ENCODE results near the gene SMIM1. TPM values are rescaled to one million over a fixed set of nuclear protein-coding genes. Genes with fewer than 3 reads are reported as not detected.

The SMIM1 gene
- total RNA-seq, 1 donor from 2014 or later = not detected

GRCh38 chr1:3817821-3818597, 45.5 kb downstream of the SMIM1 start:
- Histone ChIP-seq H3K4me3 (no peak overlapping the region), H3K36me3 (peaks cover 53 to 81% of the 10 kb centered on the region in 2 donors), H3K4me1 (no peaks in the 10 kb centered on the region), H3K27ac (no peak overlapping the region), H3K27me3 (no peaks in the 10 kb centered on the region), H3K9me3 (no peaks in the 10 kb centered on the region)
- DNase-seq (ENCODE audit: low spot score in 2 of 2) = no peak
- intact Hi-C loops (cut with DNase I) = no loop called here
- no peak for TF ChIP-seq CTCF (IDR thresholded peaks at IDR 0.05)

GRCh38 chr1:3819771-3820200, 47.2 kb downstream of the SMIM1 start:
- Histone ChIP-seq H3K9me3 (no peaks in the 10 kb centered on the region), H3K36me3 (peaks cover 55 to 83% of the 10 kb centered on the region in 2 donors), H3K4me3 (no peak overlapping the region), H3K27me3 (no peaks in the 10 kb centered on the region), H3K4me1 (no peaks in the 10 kb centered on the region), H3K27ac (no peak overlapping the region)
- no peak for DNase-seq (ENCODE audit: low spot score in 2 of 2)
- intact Hi-C loops (cut with DNase I) = no loop called here
- no peak for TF ChIP-seq CTCF (IDR thresholded peaks at IDR 0.05)

GRCh38 chr1:3820316-3820715, 47.8 kb downstream of the SMIM1 start:
- H3K4me3 ChIP-seq = no peak overlapping the region
- intact Hi-C loops (cut with DNase I) = no loop called here
- H3K9me3 ChIP-seq = no peaks in the 10 kb centered on the region
- no peaks in the 10 kb centered on the region for H3K4me1 ChIP-seq
- peaks cover 50 to 82% of the 10 kb centered on the region in 2 donors for H3K36me3 ChIP-seq
- no peak for DNase-seq (ENCODE audit: low spot score in 2 of 2)
- no peaks in the 10 kb centered on the region for H3K27me3 ChIP-seq
- TF ChIP-seq CTCF (IDR thresholded peaks at IDR 0.05) = no peak
- no peak overlapping the region for H3K27ac ChIP-seq

- H3K36me3 ChIP-seq = peaks cover 50 to 82% of the 10 kb centered on the region in 2 donors
- TF ChIP-seq CTCF (IDR thresholded peaks at IDR 0.05) = no peak
- no peak overlapping the region for H3K27ac ChIP-seq
- H3K4me3 ChIP-seq = no peak overlapping the region
- no peaks in the 10 kb centered on the region for H3K9me3 ChIP-seq
- no peaks in the 10 kb centered on the region for H3K27me3 ChIP-seq
- H3K4me1 ChIP-seq = no peaks in the 10 kb centered on the region
- no peak for DNase-seq (ENCODE audit: low spot score in 2 of 2)
- intact Hi-C loops (cut with DNase I) = no loop called here
These were observed 48.5 kb downstream of the SMIM1 start for GRCh38 chr1:3821004-3821403.

GRCh38 chr1:3821447-3821846, 48.9 kb downstream of the SMIM1 start:
- no peak for DNase-seq (ENCODE audit: low spot score in 2 of 2)
- H3K9me3 ChIP-seq = no peaks in the 10 kb centered on the region
- H3K4me3 ChIP-seq = no peak overlapping the region
- no peak for TF ChIP-seq CTCF (IDR thresholded peaks at IDR 0.05)
- intact Hi-C loops (cut with DNase I) = no loop called here
- H3K36me3 ChIP-seq = peaks cover 50 to 83% of the 10 kb centered on the region in 2 donors
- H3K27me3 ChIP-seq = no peaks in the 10 kb centered on the region
- no peaks in the 10 kb centered on the region for H3K4me1 ChIP-seq
- H3K27ac ChIP-seq = no peak overlapping the region

All from ascending aorta (tissue), 2 donors.